GM12872 (cell line): ENCODE measurements around the gene TTC39C.

Experiments
- TF ChIP-seq, protein P1 (sequence below): IDR thresholded peaks from 3 replicates; pipeline ENCODE4 v1.5.1; 2011; ENCODE audit warnings: low read depth, mild to moderate bottlenecking, low read length, moderate library complexity; ENCODE audit not compliant: insufficient read depth

TTC39C gene

DNA sequence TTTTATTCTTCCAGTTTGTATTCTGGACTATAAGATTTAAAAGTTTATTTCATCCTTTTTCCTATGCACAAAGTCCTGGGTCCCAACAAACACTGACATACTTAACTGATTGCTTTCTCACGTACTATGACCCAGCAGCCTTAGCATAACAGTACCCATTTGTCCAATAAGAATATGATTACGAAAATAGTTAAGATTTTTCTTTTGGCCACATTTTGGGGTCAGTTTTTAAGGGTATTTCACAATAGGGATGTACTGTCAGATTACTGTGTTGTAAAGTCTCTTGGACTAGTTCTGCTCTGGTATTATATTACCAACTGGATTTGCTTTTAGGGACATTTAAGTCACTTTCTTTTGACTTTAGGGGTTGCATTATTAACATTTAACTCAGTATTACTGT lies 46.1 kb downstream of the TTC39C start:
- TF ChIP-seq, protein P1, sequence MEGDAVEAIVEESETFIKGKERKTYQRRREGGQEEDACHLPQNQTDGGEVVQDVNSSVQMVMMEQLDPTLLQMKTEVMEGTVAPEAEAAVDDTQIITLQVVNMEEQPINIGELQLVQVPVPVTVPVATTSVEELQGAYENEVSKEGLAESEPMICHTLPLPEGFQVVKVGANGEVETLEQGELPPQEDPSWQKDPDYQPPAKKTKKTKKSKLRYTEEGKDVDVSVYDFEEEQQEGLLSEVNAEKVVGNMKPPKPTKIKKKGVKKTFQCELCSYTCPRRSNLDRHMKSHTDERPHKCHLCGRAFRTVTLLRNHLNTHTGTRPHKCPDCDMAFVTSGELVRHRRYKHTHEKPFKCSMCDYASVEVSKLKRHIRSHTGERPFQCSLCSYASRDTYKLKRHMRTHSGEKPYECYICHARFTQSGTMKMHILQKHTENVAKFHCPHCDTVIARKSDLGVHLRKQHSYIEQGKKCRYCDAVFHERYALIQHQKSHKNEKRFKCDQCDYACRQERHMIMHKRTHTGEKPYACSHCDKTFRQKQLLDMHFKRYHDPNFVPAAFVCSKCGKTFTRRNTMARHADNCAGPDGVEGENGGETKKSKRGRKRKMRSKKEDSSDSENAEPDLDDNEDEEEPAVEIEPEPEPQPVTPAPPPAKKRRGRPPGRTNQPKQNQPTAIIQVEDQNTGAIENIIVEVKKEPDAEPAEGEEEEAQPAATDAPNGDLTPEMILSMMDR, result no peak

DNA sequence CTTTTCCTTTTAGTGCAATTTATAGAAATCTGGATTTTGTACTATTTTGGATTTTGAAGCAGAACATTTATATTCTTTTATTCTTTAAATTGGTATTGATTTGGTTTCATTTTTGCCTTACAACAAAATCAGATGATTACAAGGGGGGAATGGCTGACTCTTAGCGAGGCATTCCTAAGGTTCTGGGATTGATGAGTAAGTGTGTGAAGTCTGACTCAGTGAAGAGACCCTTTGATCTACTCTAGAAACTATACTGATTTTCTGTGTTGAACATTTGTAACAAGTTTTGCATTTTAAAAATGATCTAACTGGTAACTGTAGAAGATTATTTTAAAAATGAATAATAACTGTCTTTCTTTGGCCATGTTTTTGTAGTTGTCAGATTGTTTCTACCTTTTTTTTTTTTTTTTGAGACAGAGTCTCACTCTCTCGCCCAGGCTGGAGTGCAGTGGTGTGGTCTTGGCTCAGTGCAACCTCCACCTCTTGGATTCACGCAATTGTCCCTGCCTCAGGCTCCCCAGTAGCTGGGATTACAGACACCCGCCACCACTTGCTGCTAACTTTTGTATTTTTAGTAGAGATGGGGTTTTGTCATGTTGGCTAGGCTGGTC lies 48.7 kb downstream of the TTC39C start:
- TF ChIP-seq, protein P1, result no peak

DNA sequence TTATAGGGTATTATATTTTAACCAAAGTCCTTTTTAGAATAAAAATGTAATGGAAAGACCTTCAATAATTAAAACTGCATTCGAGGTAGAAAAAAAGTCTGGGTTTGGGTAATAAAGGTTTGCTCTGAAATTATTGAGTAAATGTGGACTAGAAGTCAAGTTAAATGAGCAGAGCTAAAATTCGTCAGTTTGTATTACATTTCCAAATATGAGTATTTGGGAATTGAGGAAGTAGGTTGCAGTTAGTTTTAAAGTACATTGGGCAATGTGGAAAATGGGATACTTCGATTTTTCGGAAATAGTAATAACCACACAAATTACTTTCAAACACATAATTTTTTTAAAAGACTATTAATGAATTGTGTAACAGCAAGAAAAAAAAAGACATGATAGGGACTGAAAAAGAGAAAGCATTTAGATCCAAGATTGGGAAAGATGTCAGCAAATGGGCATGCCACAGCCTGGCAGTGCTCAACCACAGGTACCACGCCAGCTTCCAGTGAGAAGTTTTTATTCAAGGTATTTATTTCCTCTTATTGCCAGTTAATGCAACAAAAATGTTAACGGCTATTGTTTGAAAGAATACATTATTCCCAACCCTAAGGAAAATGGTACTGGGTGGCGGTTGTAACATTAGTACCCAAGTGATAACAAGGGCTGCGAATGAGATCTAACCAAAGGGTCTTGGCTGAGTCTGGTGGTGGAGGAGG lies 50.0 kb downstream of the TTC39C start:
- TF ChIP-seq, protein P1, result no peak

- TF ChIP-seq, protein P1, result no peak
These were observed 51.4 kb downstream of the TTC39C start for GRCh38 chr18:24065906-24066305.

DNA sequence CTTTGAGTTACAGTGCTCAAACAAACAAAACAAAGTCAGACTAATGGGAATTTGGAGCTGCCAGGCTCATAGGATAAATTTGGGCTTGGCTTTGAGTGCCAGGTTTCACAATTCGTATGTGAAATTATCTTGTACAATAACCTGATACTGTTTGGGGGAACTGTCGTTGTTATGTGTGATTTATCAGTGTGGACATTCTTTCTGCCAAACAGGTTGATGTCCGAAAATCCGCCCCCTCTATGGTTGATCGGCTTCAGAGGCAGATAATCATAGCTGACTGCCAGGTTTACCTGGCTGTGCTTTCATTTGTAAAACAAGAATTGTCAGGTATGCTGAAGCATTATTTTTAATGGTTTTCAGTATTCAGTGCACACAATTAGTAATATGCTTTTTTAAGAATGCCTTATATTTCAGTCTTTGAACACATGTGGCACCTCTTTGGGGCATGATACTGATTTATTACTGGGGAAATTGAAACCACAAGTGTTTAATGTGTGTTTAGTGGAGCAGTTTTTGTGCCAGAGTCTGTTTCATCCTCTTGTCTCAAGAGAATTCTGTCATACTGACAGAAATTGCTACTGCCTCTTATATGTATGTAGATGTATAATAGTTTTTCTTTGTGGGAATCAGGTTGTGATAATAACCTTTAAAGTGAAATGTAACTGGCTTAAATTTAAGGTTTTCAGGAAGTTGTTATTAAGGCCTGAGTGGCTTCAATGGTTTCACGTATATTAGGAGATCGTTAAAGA lies 54.6 kb downstream of the TTC39C start:
- TF ChIP-seq, protein P1, result no peak

GRCh38 chr18:24071029-24071428 lies 56.5 kb downstream of the TTC39C start:
- TF ChIP-seq, protein P1, result no peak

GRCh38 chr18:24071779-24072178 lies 57.2 kb downstream of the TTC39C start:
- TF ChIP-seq, protein P1, result no peak
